KOPT-K1 (cell line): ENCODE results near the gene LHCGR.

Source experiments
- H3K27ac ChIP-seq: fragments of 200-600 bp; sonication (generic); 2 replicates; pipeline ENCODE4 v1.5.1; 2016; ENCODE audit warnings: antibody characterized with exemption, mild to moderate bottlenecking, low read depth, low read length; ENCODE audit not compliant: poor library complexity, severe bottlenecking
- H3K36me3 ChIP-seq: fragments of 200-600 bp; sonication (generic); 2 replicates; pipeline ENCODE4 v1.5.1; 2017; ENCODE audit warnings: antibody characterized with exemption, mild to moderate bottlenecking, low read length, moderate library complexity; ENCODE audit not compliant: insufficient read depth
- H3K9me3 ChIP-seq: fragments of 200-600 bp; sonication (generic); 2 replicates; pipeline ENCODE4 v1.5.1; 2017; ENCODE audit warnings: antibody characterized with exemption, low read length, mild to moderate bottlenecking; ENCODE audit not compliant: insufficient read depth, poor library complexity, severe bottlenecking

The LHCGR gene

GRCh38 chr2:48755473-48755872 is at the start of gene LHCGR:
LHCGR (minus strand) TSS chr2:48755724; CDS start chr2:48755671, 53 bp downstream.
- Histone ChIP-seq H3K9me3 (no peaks in the 10 kb centered on the region), H3K36me3 (no peaks in the 10 kb centered on the region), H3K27ac (no peak within 1 kb of the TSS)

GRCh38 chr2:48799601-48800000 is 44.1 kb upstream of the LHCGR start:
- no peaks in the 10 kb centered on the region for H3K36me3 ChIP-seq
- H3K27ac ChIP-seq = no peak overlapping the region
- no peaks in the 10 kb centered on the region for H3K9me3 ChIP-seq

GRCh38 chr2:48795065-48795464 is 39.5 kb upstream of the LHCGR start:
- Histone ChIP-seq H3K9me3 (no peaks in the 10 kb centered on the region), H3K36me3 (no peaks in the 10 kb centered on the region), H3K27ac (no peak overlapping the region)

DNA sequence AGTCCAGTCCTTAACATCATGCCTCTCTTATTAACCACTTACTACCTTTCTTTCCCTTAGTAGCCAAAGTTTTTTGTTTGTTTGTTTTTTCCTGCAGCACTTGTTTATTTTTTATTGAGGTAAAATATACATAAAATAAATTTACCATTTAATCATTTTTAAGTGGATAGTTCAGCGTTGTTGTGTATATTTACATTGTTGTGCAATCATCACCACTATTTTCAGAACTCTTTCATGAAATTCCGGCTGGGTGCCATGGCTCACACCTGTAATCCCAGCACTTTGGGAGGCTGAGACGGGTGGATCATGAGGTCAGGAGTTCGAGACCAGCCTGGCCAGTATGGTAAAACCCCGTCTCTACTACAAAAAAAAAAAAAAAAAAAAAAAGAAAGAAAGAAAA is 38.1 kb upstream of the LHCGR start:
- no peak overlapping the region for H3K27ac ChIP-seq
- H3K9me3 ChIP-seq = no peaks in the 10 kb centered on the region
- H3K36me3 ChIP-seq = no peaks in the 10 kb centered on the region

DNA sequence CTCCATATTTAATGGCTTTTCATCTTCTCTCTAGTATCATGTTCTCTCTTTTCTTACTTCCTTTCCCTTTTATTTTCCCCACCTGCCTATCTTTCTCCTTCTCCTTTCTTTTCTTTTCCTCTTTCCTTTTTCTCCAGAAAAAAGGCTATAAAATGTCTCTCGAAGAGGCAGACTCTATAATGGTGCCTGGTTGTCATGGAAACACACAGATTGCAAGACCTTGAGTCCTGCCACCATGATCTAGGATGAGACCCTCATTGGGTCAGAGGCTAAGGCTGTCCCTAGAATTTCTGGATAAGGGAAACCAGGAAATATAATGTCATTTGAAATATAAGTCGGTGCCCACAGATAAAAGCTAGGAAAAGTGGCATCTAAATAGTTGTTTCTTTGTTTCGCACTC is 36.5 kb upstream of the LHCGR start:
- Histone ChIP-seq H3K9me3 (no peaks in the 10 kb centered on the region), H3K36me3 (no peaks in the 10 kb centered on the region), H3K27ac (no peak overlapping the region)

DNA sequence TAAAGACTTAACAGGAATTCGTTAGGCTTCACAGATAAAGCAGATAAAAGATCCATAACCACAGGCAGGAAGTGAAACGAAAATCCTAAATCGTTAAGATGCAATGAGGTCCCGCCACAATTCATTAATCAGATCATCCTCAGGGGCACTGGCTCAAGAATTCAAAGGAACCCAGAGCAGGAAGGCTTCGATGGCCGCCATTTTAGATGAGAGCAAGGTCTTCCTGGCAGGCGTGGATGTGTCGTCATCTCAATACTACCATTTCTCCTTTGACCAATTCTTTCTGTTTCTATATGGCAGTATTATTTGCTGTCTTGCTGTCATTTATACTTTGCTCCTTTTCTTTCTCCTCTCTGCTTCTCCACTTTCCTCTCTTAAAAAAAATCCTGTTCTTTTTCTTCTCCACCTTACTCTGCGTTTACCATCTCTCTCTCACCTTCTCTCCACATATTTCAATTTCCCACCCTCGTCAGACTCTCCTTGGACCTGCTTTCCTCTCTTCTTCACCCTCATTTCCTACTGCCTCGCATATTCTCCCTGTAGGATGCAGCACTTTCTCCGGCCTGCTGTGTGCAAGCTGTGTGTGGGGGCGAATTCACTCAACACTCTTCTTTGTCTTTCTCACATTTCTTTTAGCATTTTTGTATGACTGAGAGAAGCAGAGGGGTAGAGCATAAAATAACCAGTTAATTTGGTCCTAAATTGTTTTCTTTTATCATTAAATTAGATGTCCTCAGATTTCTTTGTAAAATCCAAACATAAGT is 35.1 kb upstream of the LHCGR start:
- H3K9me3 ChIP-seq = no peaks in the 10 kb centered on the region
- H3K27ac ChIP-seq = no peak overlapping the region
- H3K36me3 ChIP-seq = no peaks in the 10 kb centered on the region

GRCh38 chr2:48787580-48787979 is 32.1 kb upstream of the LHCGR start:
- no peaks in the 10 kb centered on the region for H3K36me3 ChIP-seq
- H3K27ac ChIP-seq = no peak overlapping the region
- H3K9me3 ChIP-seq = no peaks in the 10 kb centered on the region

- Histone ChIP-seq H3K9me3 (no peaks in the 10 kb centered on the region), H3K36me3 (no peaks in the 10 kb centered on the region), H3K27ac (no peak overlapping the region)
These were observed 25.8 kb upstream of the LHCGR start for GRCh38 chr2:48781366-48781765.

- H3K36me3 ChIP-seq = no peaks in the 10 kb centered on the region
- no peak overlapping the region for H3K27ac ChIP-seq
- H3K9me3 ChIP-seq = no peaks in the 10 kb centered on the region
These were observed 23.6 kb upstream of the LHCGR start for GRCh38 chr2:48779019-48779716.

GRCh38 chr2:48774251-48774650 is 18.7 kb upstream of the LHCGR start:
- Histone ChIP-seq H3K27ac (no peak overlapping the region), H3K9me3 (no peaks in the 10 kb centered on the region), H3K36me3 (no peaks in the 10 kb centered on the region)

DNA sequence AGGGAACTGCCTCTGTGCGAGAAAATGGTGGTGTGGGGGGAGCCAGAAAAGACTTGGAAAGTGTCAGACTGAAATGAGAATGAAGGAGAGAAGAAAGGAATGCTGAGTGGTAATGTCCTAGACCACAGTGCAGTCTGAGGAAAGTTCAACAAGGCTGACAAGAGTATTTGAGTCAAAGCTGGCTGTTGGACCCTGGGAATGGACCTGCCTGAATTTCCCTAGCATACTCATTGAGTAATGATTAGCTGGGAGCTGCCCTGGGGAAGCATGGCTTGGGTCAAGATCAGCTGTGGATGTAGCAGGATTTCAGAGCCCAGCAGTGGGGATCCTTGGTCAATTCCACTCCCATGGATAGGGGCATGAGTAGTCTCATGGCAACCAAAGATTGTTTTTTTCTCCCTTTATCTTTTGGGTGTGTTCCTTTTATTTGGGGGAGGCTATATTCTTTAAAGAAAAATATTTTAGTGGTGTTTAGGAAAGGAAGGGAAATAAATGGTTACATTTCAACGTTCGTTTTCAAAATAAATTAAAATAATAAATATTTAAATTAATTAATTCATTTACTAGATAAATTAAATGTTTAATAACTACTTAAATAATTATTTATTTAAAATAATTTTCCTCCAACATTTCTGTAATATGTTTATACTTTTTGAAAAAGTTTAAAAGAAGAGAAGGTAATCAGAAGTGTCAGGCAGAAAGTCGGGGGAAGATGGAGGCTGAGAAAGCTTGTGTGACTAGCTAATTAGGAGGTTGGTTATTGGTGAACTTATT is 15.9 kb upstream of the LHCGR start:
- Histone ChIP-seq H3K27ac (no peak overlapping the region), H3K9me3 (no peaks in the 10 kb centered on the region), H3K36me3 (no peaks in the 10 kb centered on the region)

DNA sequence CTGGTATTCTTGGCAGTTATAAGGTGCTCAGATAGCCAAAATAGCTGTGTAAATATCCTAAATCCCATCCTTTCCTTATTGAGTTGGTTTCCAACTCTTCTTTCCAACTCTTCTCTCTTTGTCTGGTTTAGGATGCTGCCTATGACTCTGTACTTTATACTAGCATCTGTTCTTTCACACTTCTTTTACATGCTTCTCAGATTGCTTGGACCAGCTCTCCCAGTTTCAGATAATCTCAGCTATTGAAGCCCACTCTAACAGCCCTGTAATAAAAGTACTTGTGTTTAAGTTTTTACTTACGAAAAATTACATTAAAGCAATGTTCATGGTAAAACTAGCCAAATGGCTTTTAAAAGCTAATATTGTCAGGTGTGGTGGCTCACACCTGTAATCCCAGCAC is 14.7 kb upstream of the LHCGR start:
- no peak overlapping the region for H3K27ac ChIP-seq
- no peaks in the 10 kb centered on the region for H3K36me3 ChIP-seq
- no peaks in the 10 kb centered on the region for H3K9me3 ChIP-seq

GRCh38 chr2:48768669-48769068 is 13.1 kb upstream of the LHCGR start:
- Histone ChIP-seq H3K9me3 (no peaks in the 10 kb centered on the region), H3K36me3 (no peaks in the 10 kb centered on the region), H3K27ac (no peak overlapping the region)

GRCh38 chr2:48767330-48767729 is 11.8 kb upstream of the LHCGR start:
- H3K27ac ChIP-seq = no peak overlapping the region
- H3K9me3 ChIP-seq = no peaks in the 10 kb centered on the region
- no peaks in the 10 kb centered on the region for H3K36me3 ChIP-seq

- H3K36me3 ChIP-seq = no peaks in the 10 kb centered on the region
- no peaks in the 10 kb centered on the region for H3K9me3 ChIP-seq
- H3K27ac ChIP-seq = no peak overlapping the region
These were observed 5.3 kb upstream of the LHCGR start for GRCh38 chr2:48760826-48761225.
